Small intestine (tissue), 7 donors: Measurements from ENCODE around the gene CCNJ. TPM values are rescaled to one million over a fixed set of nuclear protein-coding genes. Genes with fewer than 3 reads are reported as not detected.
A peak's percentile ranks its signal among the peaks of the same experiment; 100 is the strongest.

Experiments
- DNase-seq, 2 donors: peaks; one replicate each; pipeline versions ENCODE4 v3.0.0 to v3.0.0-alpha.2; 2013
- FAIRE-seq: peaks from 2 replicates; lab custom pipeline; 2012; peaks lifted over from hg19 to GRCh38; lab: Jason Lieb, UNC
- H3K27ac ChIP-seq, 3 donors: one replicate each; pipeline ENCODE4 v1.5.1; 2013; ENCODE audit warnings: low read length in 2 of 3, mild to moderate bottlenecking in 2 of 3, control low read depth in 1 of 3, inconsistent platforms in 1 of 3, low read depth in 1 of 3, moderate library complexity in 1 of 3
- H3K27me3 ChIP-seq, 3 donors: one replicate each; pipeline ENCODE4 v1.6.1; 2013; ENCODE audit warnings: low read length in 3 of 3, inconsistent platforms in 1 of 3; ENCODE audit not compliant: control insufficient read depth in 3 of 3, insufficient read depth in 3 of 3
- H3K36me3 ChIP-seq, 3 donors: one replicate each; pipeline ENCODE4 v1.6.1; 2013; ENCODE audit warnings: low read length in 3 of 3, inconsistent platforms in 1 of 3, low read depth in 1 of 3, mild to moderate bottlenecking in 1 of 3, moderate library complexity in 1 of 3; ENCODE audit not compliant: control insufficient read depth in 3 of 3, insufficient read depth in 2 of 3
- H3K4me1 ChIP-seq, 3 donors: one replicate each; pipeline ENCODE4 v1.6.1; 2013; ENCODE audit warnings: low read length in 2 of 3, inconsistent platforms in 1 of 3, low read depth in 1 of 3, mild to moderate bottlenecking in 1 of 3, moderate library complexity in 1 of 3; ENCODE audit not compliant: control insufficient read depth in 3 of 3, insufficient read depth in 2 of 3
- H3K4me3 ChIP-seq, 3 donors: one replicate each; pipeline ENCODE4 v1.5.1; 2013; ENCODE audit warnings: low read length in 3 of 3, control low read depth in 1 of 3, inconsistent platforms in 1 of 3, low read depth in 1 of 3, mild to moderate bottlenecking in 1 of 3, moderate library complexity in 1 of 3
- H3K9me3 ChIP-seq, 2 donors: one replicate each; pipeline ENCODE4 v1.6.1; 2013; ENCODE audit warnings: low read depth in 1 of 2, low read length in 1 of 2; ENCODE audit not compliant: control insufficient read depth in 2 of 2, insufficient read depth in 1 of 2
- WGBS, 3 donors: extraction: QIAGEN DNeasy Blood & Tissue Kit; methylation state at CpG; one replicate each; pipeline ENCODE4 v1.1.7; 2013; 5-methylcytosine and 5-hydroxymethylcytosine counted together
- polyA plus RNA-seq, 4 donors: library from polyadenylated mRNA; stranded (reverse) in 3 of 4; unstranded in 1 of 4; fragments of 200-250 nt in 3 of 4; fragments of 120-200 nt in 1 of 4; gene quantifications; one replicate each; pipeline versions ENCODE4 v1.2.1 to v1.2.3, GENCODE V29; 2013
- donor health status: healthy with polysubstance abuse.
- donor health status: control.
- donor health status: control.
- donor health status: Bipolar disorder and iron deficiency.
- donor health status: healthy.

Gene CCNJ
- polyA plus RNA-seq, 4 donors: 1.6 to 10.7 (median 2.9) TPM

DNA sequence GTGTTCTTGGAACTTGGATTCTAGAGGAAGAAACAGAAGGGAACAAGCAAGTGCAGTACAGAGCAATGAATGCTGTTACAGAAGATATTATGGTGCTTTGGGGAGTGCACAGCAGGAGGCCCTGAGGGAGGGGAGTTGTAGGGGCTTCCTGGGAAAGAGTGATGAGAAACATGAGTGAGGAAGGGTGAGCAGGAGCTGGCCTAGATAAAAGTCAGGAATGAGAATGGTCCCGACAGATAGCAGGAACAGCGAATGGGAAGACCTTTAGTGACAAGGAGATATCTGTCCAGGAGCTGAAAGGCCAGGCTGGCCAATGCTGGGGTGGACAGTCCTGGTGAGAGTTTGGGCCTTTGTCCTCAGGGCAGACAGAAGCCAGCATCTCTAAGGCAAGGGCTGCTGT is 20.6 kb upstream of the CCNJ start:
- H3K27ac ChIP-seq: no peak overlapping the region
- DNase-seq (no peak), FAIRE-seq (no peak)
- H3K4me1 ChIP-seq: no peaks in the 10 kb centered on the region
- no peak overlapping the region for H3K4me3 ChIP-seq
- H3K36me3 ChIP-seq: no peaks in the 10 kb centered on the region
- no peaks in the 10 kb centered on the region for H3K9me3 ChIP-seq
- no peaks in the 10 kb centered on the region for H3K27me3 ChIP-seq
- WGBS, 3 donors: 88 to 97% (median 95%) methylated on average over 2 of the region's 2 CpGs

DNA sequence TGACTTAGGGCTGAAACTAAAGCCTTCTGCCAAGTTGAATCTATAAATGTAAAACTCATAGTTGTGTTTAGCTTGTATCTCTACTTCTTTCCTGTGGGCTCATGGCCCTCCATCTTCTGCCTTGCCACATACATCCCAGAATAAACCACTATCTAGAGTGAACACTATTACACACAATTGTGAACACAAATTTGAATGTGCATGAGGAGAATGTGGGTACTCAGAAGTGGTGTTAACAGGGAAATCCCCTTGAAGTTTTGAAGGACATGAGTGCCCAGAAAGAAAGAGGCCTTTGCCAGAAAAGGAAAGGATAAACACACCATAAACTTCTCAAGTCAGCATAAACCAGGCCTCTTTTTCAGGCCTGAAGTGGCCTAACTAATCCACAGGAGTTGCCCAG is 20.2 kb upstream of the CCNJ start:
- Histone ChIP-seq H3K36me3 (no peaks in the 10 kb centered on the region), H3K27ac (no peak overlapping the region), H3K27me3 (no peaks in the 10 kb centered on the region), H3K4me3 (no peak overlapping the region), H3K4me1 (no peaks in the 10 kb centered on the region), H3K9me3 (no peaks in the 10 kb centered on the region)
- FAIRE-seq (no peak), DNase-seq (no peak)

DNA sequence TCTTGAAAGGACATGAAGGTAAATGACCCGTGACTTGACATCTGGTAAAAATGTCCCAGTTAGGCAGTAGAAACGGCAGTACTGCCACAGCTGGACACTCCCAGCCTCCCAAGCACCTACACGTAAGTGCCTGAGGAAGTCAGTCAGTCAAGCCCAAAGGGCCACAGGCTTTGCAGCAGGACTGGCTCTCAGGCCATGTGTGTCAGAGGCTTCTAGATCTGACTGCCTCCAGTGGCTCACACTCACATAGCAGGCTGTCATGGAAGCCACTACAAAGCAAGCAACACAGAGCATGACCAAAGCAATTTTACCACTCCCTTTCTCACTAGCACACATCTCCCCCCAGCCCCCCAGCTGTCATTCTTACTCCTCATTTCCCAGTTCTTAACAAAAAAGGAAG is 17.8 kb upstream of the CCNJ start:
- Histone ChIP-seq H3K27me3 (no peaks in the 10 kb centered on the region), H3K9me3 (no peaks in the 10 kb centered on the region), H3K36me3 (no peaks in the 10 kb centered on the region), H3K4me3 (no peak overlapping the region), H3K4me1 (no peaks in the 10 kb centered on the region), H3K27ac (no peak overlapping the region)
- DNase-seq: peak in 1 of 2 donors; percentile 12
- FAIRE-seq: no peak
- 79 to 96% (median 87%) methylated on average over 3 of the region's 3 CpGs for WGBS, 3 donors

DNA sequence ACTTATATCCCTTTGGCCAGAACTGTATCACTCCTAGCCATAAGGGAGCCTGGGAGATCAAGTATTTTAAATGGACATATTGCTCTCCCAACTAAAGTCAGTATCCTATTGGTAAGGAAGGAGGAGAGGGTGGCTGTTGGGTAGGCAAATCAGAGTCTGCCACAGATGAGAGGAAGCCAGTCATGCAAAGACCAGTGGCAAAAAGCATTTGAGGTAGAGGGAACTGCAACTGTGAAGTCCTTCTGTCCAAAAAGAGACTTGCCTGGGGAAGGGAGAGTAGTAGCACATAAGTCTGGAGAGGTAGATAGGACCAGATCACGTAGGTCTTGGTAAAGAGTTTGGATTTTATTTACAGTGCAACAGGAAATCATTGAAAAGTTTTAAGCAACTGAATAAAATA is 8.8 kb upstream of the CCNJ start:
- DNase-seq: no peak
- no peaks in the 10 kb centered on the region for H3K27me3 ChIP-seq
- H3K36me3 ChIP-seq: no peaks in the 10 kb centered on the region
- no peak overlapping the region for H3K4me3 ChIP-seq
- H3K4me1 ChIP-seq: no peaks in the 10 kb centered on the region
- no peak for FAIRE-seq
- H3K9me3 ChIP-seq: no peaks in the 10 kb centered on the region
- H3K27ac ChIP-seq: no peak overlapping the region
- WGBS, 3 donors: 89 to 96% (median 94%) methylated on average over 1 of the region's 1 CpG

DNA sequence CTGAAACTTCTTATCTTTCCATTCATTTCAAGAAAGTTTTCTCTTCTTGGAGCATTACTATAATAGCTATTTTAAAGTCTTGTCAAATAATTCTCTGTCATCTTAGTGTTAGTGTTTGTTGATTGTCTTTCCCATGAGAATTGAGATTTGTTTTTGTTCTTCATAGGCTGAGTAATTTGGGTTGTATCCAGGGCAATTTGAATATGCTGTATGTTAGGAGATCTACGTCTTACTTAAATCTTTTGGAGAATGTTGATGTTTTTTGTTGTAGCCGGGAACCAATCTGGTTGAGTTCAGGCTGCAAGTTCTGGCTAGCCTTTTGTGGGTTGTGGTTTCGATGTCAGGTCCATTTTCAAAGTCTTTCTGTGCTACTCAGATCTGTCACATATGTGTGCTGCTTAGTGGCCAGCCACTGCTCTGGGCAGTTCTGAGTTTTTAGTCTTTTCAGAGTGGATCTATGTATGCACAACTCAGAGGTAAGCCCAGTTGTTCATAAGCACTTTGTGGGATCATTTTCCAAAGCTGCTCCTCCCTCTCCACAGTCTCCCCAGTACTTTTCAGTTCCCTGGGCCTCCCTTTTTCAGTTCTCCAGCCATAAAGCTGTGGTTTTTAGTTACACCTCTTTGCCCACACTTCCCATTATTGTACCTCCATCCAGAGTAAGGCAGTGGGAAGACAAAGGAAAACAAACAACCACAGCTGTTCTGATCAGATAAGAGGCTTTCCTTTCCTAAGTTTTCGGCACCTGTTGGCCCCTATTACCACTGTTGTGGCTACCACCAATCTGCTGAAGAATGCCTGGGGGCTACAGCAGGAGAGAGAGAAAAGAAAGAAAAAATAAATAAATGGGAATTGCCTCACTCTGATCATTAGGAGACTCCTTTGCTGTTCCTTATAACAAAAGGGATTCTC is 4.7 kb upstream of the CCNJ start:
- WGBS, 3 donors: 83 to 94% (median 86%) methylated on average over 4 of the region's 4 CpGs
- Histone ChIP-seq H3K36me3 (no peaks in the 10 kb centered on the region), H3K27me3 (no peaks in the 10 kb centered on the region), H3K27ac (no peak overlapping the region), H3K4me3 (no peak overlapping the region), H3K4me1 (peaks cover 0 to 6% (median 0%) of the 10 kb centered on the region in 3 donors), H3K9me3 (no peaks in the 10 kb centered on the region)
- no peak for FAIRE-seq
- DNase-seq: no peak

DNA sequence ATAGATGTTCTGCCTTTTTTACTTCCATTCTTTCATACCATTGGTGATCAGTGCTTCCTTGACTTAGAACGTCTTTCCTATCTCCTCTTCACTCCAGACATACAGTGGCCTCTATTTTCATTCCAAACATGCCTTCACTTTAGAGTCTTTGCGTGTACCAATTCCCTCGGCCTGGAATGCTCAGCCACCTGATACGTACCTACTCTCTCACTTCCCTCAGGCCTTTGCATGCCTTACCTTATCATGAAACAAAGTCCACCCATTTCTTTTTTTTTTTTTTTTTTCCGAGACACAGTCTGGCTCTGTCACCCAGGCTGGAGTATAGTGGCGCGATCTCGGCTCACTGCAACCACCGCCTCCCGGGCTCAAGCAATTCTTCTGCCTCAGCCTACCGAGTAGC is 2.2 kb upstream of the CCNJ start:
- Histone ChIP-seq H3K9me3 (no peaks in the 10 kb centered on the region), H3K36me3 (no peaks in the 10 kb centered on the region), H3K4me3 (no peak overlapping the region), H3K27ac (peak overlapping the region in 2 of 3 donors; percentile 21 to 48), H3K4me1 (peaks cover 0 to 6% (median 0%) of the 10 kb centered on the region in 3 donors), H3K27me3 (no peaks in the 10 kb centered on the region)
- FAIRE-seq (no peak), DNase-seq (peak; percentile 78 to 86)
- WGBS, 3 donors: 12 to 66% (median 38%) methylated on average over 11 of the region's 11 CpGs

DNA sequence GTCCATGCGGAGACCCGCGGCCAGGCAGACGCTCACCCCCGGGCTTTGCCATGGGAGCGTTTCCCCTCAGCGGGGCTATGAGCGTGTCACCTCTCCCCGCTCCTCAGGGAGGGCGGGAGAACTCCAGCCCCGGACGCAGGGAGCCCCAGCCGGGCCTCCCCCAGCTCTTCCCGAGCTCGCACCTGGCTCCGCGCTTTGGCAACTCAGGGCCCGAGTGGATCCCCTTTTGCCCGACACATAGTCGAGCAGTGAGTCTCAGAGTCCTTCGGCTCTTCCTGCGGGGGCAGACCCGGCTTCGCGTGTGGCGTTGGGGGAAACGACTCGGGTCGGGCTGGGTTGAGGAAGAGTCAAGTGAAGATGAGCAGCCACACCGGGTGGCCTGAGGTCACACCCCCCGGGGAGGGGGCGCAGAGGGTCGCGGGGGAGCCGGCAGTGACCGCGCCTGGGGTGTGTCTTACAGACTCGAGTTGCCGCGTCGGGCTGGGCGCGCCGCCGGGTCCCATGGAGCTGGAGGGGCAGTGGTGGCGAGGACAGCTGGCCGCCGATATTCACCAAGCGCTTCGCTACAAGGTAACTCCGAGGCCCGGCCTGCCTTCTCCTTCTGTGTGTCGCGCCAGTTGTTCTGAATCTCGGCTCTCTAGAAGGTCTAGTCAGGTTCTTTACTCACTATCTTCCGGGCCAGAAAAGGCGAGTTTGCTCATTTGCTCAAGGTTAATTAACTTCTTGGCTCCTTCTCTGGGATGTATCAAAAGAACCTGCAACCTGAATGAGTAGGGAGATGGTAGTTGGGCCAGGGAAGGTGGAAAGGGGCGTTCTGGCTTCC is 721 bp downstream of the CCNJ start:
- WGBS, 3 donors: 1 to 2% (median 1%) methylated on average over 51 to 58 of the region's 58 CpGs
- Histone ChIP-seq H3K27me3 (no peaks in the 10 kb centered on the region), H3K27ac (peak overlapping the region; percentile 79 to 95 (median 84)), H3K4me3 (peak overlapping the region; percentile 79 to 93 (median 84)), H3K9me3 (no peaks in the 10 kb centered on the region), H3K4me1 (peaks cover 0 to 6% (median 0%) of the 10 kb centered on the region in 3 donors), H3K36me3 (peaks cover 0 to 3% (median 0%) of the 10 kb centered on the region in 3 donors)
- FAIRE-seq: no peak
- DNase-seq: peak; percentile 54 to 79

DNA sequence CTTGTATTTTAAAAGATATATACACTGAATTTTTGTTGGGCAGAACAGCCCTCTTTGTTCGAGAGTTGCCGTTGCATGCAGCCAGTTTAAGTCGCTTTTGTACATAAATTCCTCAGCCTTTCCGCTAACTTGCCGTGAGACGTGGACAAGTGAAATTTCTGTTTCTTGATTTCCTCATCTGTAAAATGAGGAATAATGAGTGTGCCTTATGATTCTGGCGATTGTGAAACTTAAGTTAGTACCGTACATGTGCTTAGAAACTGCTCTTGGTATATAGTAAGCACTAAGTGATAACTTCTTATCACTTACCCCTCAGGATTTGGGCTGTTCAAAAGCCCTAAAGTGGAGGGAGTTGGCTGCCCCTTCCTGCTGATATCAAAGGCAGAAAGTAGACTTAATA is 1.4 kb downstream of the CCNJ start:
- Histone ChIP-seq H3K36me3 (peaks cover 0 to 3% (median 0%) of the 10 kb centered on the region in 3 donors), H3K27ac (peak overlapping the region in 2 of 3 donors; percentile 79 to 95), H3K9me3 (no peaks in the 10 kb centered on the region), H3K4me1 (peaks cover 0 to 6% (median 0%) of the 10 kb centered on the region in 3 donors), H3K4me3 (peak overlapping the region in 2 of 3 donors; percentile 79 to 84), H3K27me3 (no peaks in the 10 kb centered on the region)
- FAIRE-seq (no peak), DNase-seq (peak in 1 of 2 donors; percentile 21)
- 14 to 30% (median 28%) methylated on average over 8 of the region's 8 CpGs for WGBS, 3 donors
